ENCODE measurements around the gene HMCN2.

HMCN2 gene

GRCh38 chr9:130371196-130371966 is 105.8 kb downstream of the HMCN2 start:
- no peak for DNase-seq

- DNase-seq = no peak
Measured at GRCh38 chr9:130372057-130372456, 106.5 kb downstream of the HMCN2 start.

- DNase-seq = no peak
Measured at GRCh38 chr9:130373679-130374325, 108.2 kb downstream of the HMCN2 start.

- DNase-seq = no peak
Measured at GRCh38 chr9:130377612-130378011, 112.1 kb downstream of the HMCN2 start.

- DNase-seq = no peak
Measured at GRCh38 chr9:130378875-130379648, 113.5 kb downstream of the HMCN2 start.

GRCh38 chr9:130379649-130379970 is 114.0 kb downstream of the HMCN2 start:
- DNase-seq = no peak

GRCh38 chr9:130380920-130381469 is 115.4 kb downstream of the HMCN2 start:
- no peak for DNase-seq

- DNase-seq = no peak
Measured at GRCh38 chr9:130381660-130382059, 116.1 kb downstream of the HMCN2 start.

GRCh38 chr9:130382096-130382495 is 116.5 kb downstream of the HMCN2 start:
- DNase-seq = no peak

GRCh38 chr9:130382636-130383349 is 117.2 kb downstream of the HMCN2 start:
- no peak for DNase-seq

GRCh38 chr9:130383350-130383715 is 117.8 kb downstream of the HMCN2 start:
- no peak for DNase-seq

- no peak for DNase-seq
Measured at GRCh38 chr9:130383979-130384676, 118.6 kb downstream of the HMCN2 start.

- DNase-seq = no peak
Measured at GRCh38 chr9:130385257-130385656, 119.7 kb downstream of the HMCN2 start.

GRCh38 chr9:130387398-130387797 is 121.8 kb downstream of the HMCN2 start:
- DNase-seq = no peak

GRCh38 chr9:130387905-130388304 is 122.3 kb downstream of the HMCN2 start:
- no peak for DNase-seq

- DNase-seq = no peak
Measured at GRCh38 chr9:130390390-130390789, 124.8 kb downstream of the HMCN2 start.

- no peak for DNase-seq
Measured at GRCh38 chr9:130390986-130391385, 125.4 kb downstream of the HMCN2 start.

GRCh38 chr9:130391866-130392265 is 126.3 kb downstream of the HMCN2 start:
- no peak for DNase-seq

- no peak for DNase-seq
Measured at GRCh38 chr9:130393681-130394071, 128.1 kb downstream of the HMCN2 start.

GRCh38 chr9:130394320-130394719 is 128.8 kb downstream of the HMCN2 start:
- DNase-seq = no peak

- no peak for DNase-seq
Measured at GRCh38 chr9:130394814-130395470, 129.4 kb downstream of the HMCN2 start.

All from CD4-positive, alpha-beta T cell treated with Interleukin-1 beta for 1 hour (primary cell).